ENCODE results near the gene PCED1A.

Gene PCED1A

GRCh38 chr20:2826655-2827054, 13.8 kb downstream of the PCED1A start:
- no peak for TF ChIP-seq CTCF (IDR thresholded peaks at IDR 0.05)
- no peaks in the 10 kb centered on the region for H3K27me3 ChIP-seq (ENCODE audit: control insufficient read depth, insufficient read depth, low read length)
- no peak overlapping the region for H3K4me3 ChIP-seq (ENCODE audit: low read depth, low read length)
- no peak overlapping the region for H3K9ac ChIP-seq
- H2AFZ ChIP-seq, result no peak overlapping the region
- H3K27ac ChIP-seq, result no peak overlapping the region
- H3K9me3 ChIP-seq (ENCODE audit: control insufficient read depth, low read length), result no peaks in the 10 kb centered on the region
- no peaks in the 10 kb centered on the region for H3K4me1 ChIP-seq
- no peaks in the 10 kb centered on the region for H3K79me2 ChIP-seq
- H3K36me3 ChIP-seq (ENCODE audit: control insufficient read depth, insufficient read depth, low read length), result no peaks in the 10 kb centered on the region
- no peak overlapping the region for H3K4me2 ChIP-seq (ENCODE audit: low read length)

- Histone ChIP-seq H2AFZ (no peak overlapping the region), H3K9me3 (ENCODE audit: control insufficient read depth, low read length) (no peaks in the 10 kb centered on the region), H3K27me3 (ENCODE audit: control insufficient read depth, insufficient read depth, low read length) (no peaks in the 10 kb centered on the region), H3K4me2 (ENCODE audit: low read length) (no peak overlapping the region), H3K36me3 (ENCODE audit: control insufficient read depth, insufficient read depth, low read length) (no peaks in the 10 kb centered on the region), H3K79me2 (no peaks in the 10 kb centered on the region), H3K27ac (no peak overlapping the region), H3K4me1 (no peaks in the 10 kb centered on the region), H3K9ac (no peak overlapping the region), H3K4me3 (ENCODE audit: low read depth, low read length) (no peak overlapping the region)
- TF ChIP-seq CTCF (IDR thresholded peaks at IDR 0.05), result no peak
Observed at GRCh38 chr20:2825761-2826160, 14.7 kb downstream of the PCED1A start.

- Histone ChIP-seq H3K9ac (no peak overlapping the region), H3K9me3 (ENCODE audit: control insufficient read depth, low read length) (no peaks in the 10 kb centered on the region), H3K27me3 (ENCODE audit: control insufficient read depth, insufficient read depth, low read length) (no peaks in the 10 kb centered on the region), H3K4me1 (peaks cover 7% of the 10 kb centered on the region), H3K36me3 (ENCODE audit: control insufficient read depth, insufficient read depth, low read length) (no peaks in the 10 kb centered on the region), H3K4me3 (ENCODE audit: low read depth, low read length) (no peak overlapping the region), H3K79me2 (no peaks in the 10 kb centered on the region), H3K27ac (no peak overlapping the region), H3K4me2 (ENCODE audit: low read length) (no peak overlapping the region), H2AFZ (no peak overlapping the region)
- no peak for TF ChIP-seq CTCF (IDR thresholded peaks at IDR 0.05)
Observed at GRCh38 chr20:2822073-2822472, 18.4 kb downstream of the PCED1A start.

GRCh38 chr20:2820896-2821869, 19.3 kb downstream of the PCED1A start:
- H3K27ac ChIP-seq, result no peak overlapping the region
- no peaks in the 10 kb centered on the region for H3K27me3 ChIP-seq (ENCODE audit: control insufficient read depth, insufficient read depth, low read length)
- H3K9me3 ChIP-seq (ENCODE audit: control insufficient read depth, low read length), result no peaks in the 10 kb centered on the region
- H3K79me2 ChIP-seq, result no peaks in the 10 kb centered on the region
- no peak overlapping the region for H2AFZ ChIP-seq
- H3K4me2 ChIP-seq (ENCODE audit: low read length), result no peak overlapping the region
- TF ChIP-seq CTCF (IDR thresholded peaks at IDR 0.05), result no peak
- no peak overlapping the region for H3K9ac ChIP-seq
- peaks cover 7% of the 10 kb centered on the region for H3K4me1 ChIP-seq
- no peak overlapping the region for H3K4me3 ChIP-seq (ENCODE audit: low read depth, low read length)
- no peaks in the 10 kb centered on the region for H3K36me3 ChIP-seq (ENCODE audit: control insufficient read depth, insufficient read depth, low read length)
